ENCODE measurements around the gene PLXNC1.

The PLXNC1 gene

GRCh38 chr12:94353130-94353529 is 204.8 kb downstream of the PLXNC1 start:
- no peak for DNase-seq (ENCODE audit: low read depth)
